Measurements from ENCODE around the gene STK32C. TPM values are rescaled to one million over a fixed set of nuclear protein-coding genes. Genes with fewer than 3 reads are reported as not detected.

Gene STK32C
- total and polyA plus RNA-seq, 10 of the 15 experiments (the other 5 are each of a cell fraction or from before 2014, with no cell fraction given) = 1.5 to 18.1 (median 6.4) TPM

GRCh38 chr10:132332433-132332754 is 24.6 kb upstream of the STK32C start (continued):
- TF ChIP-seq MYC (IDR thresholded peaks at IDR 0.05; ENCODE audit: insufficient read depth, insufficient read length, insufficient replicate concordance, low read length, severe bottlenecking) (no peak), NBN (IDR thresholded peaks at IDR 0.05) (0 out of 2 replicates have a peak, but pooled peaks have one; percentile 51), DPF2 (IDR thresholded peaks at IDR 0.05) (0 out of 2 replicates have a peak, but pooled peaks have one; percentile 22), ZZZ3 (IDR thresholded peaks at IDR 0.05; ENCODE audit: control insufficient read depth, insufficient read length, low read depth) (no peak), POLR2AphosphoS2 (IDR thresholded peaks at IDR 0.05; ENCODE audit: low read depth, low read length) (0 out of 2 replicates have a peak, but pooled peaks have one; percentile 7), CHD4 (IDR thresholded peaks at IDR 0.05) (no peak), IKZF1 (conservative IDR thresholded peaks at IDR 0.05) (no peak), NFYB (IDR thresholded peaks at IDR 0.05; ENCODE audit: insufficient read depth, low read depth, low read length) (no peak), WRNIP1 (IDR thresholded peaks at IDR 0.05; ENCODE audit: borderline replicate concordance, low read depth, low read length) (no peak), SUPT20H (IDR thresholded peaks at IDR 0.05; ENCODE audit: borderline replicate concordance, control insufficient read depth, low read depth, low read length) (no peak), RCOR1 (conservative IDR thresholded peaks at IDR 0.05; ENCODE audit: low read depth, low read length) (no peak), CHD2 (IDR thresholded peaks at IDR 0.05; ENCODE audit: borderline replicate concordance, low read depth, low read length) (no peak)

- DNase-seq (ENCODE audit: low read depth, low spot score) (peak; percentile 94), FAIRE-seq (no peak), ATAC-seq (peak; percentile 89)
- peak within 1 kb of the TSS; percentile 96 for H2AFZ ChIP-seq (ENCODE audit: control insufficient read depth, low read depth, low read length)
- H3K4me2 ChIP-seq (ENCODE audit: control insufficient read depth, insufficient read depth) = peak within 1 kb of the TSS; percentile 89
- peaks cover 31% of the 10 kb centered on the region for H3K79me2 ChIP-seq (ENCODE audit: control insufficient read depth, insufficient read depth, low read length)
- POLR2A ChIA-PET = no interaction called here
- peaks cover 12% of the 10 kb centered on the region for H3K4me1 ChIP-seq (ENCODE audit: control insufficient read depth, insufficient read depth, low read length)
- no peaks in the 10 kb centered on the region for H4K20me1 ChIP-seq (ENCODE audit: control insufficient read depth, insufficient read depth)
- no peaks in the 10 kb centered on the region for H3K27me3 ChIP-seq (replicated peaks in 1 of 2; ENCODE audit: control insufficient read depth in 2 of 2, insufficient read depth in 2 of 2, low read length in 1 of 2)
- H3K36me3 ChIP-seq (ENCODE audit: control insufficient read depth in 2 of 2, insufficient read depth in 2 of 2, low read length in 1 of 2) = no peaks in the 10 kb centered on the region
- peak within 1 kb of the TSS; percentile 100 for H3K4me3 ChIP-seq
- RAD21 ChIA-PET (ENCODE audit: unreplicated experiment) = no interaction called here
- WGBS (ENCODE audit: insufficient coverage, insufficient replicate concordance, low lambda C conversion rate, missing lambda C conversion rate) = 1% methylated on average over 49 of the region's 89 CpGs
- SMC1A ChIA-PET (ENCODE audit: uncharacterized antibody, unreplicated experiment) = interaction anchor here (0.7 kb wide), 1 partner anchor 262 kb away, joined by 3 read pairs; no protein-coding TSS in a partner anchor
- H3K27ac ChIP-seq (ENCODE audit: control insufficient read depth, insufficient read depth) = peak within 1 kb of the TSS; percentile 91
- in situ Hi-C loops (cut with MboI) = loop anchor here (10.0 kb wide), 1 partner anchor 427 kb away; the partner anchor contains the start of gene PPP2R2D
- intact Hi-C loops (cut with micrococcal nuclease; ENCODE audit: unreplicated experiment) = loop anchor here (5.0 kb wide), 1 partner anchor 430 kb away; the partner anchor contains the start of gene PPP2R2D
- H3K9me3 ChIP-seq (replicated peaks; ENCODE audit: control insufficient read depth, insufficient read depth, low read length) = no peaks in the 10 kb centered on the region; the same call in 2 of the 3 replicates
- no TSS peak for BruUV-seq (replicated peaks)
- H3K9ac ChIP-seq (ENCODE audit: control insufficient read depth, insufficient read depth, low read length) = peak within 1 kb of the TSS; percentile 88
- CTCF ChIA-PET = no interaction called here
- TF ChIP-seq EGR1 (IDR thresholded peaks at IDR 0.05; ENCODE audit: borderline replicate concordance in 1 of 2, low read depth in 2 of 2, low read length in 2 of 2) = peak; percentile 94 to 100
- peak; percentile 91 for TF ChIP-seq MXI1 (IDR thresholded peaks at IDR 0.05; ENCODE audit: low read depth, low read length)
- TF ChIP-seq PML (IDR thresholded peaks at IDR 0.05; ENCODE audit: low read length) = no peak
- peak; percentile 64 for TF ChIP-seq SP1 (IDR thresholded peaks at IDR 0.05; ENCODE audit: low read depth, low read length)
- TF ChIP-seq ZNF274 (IDR thresholded peaks at IDR 0.05; ENCODE audit: insufficient read depth, insufficient read length) = no peak
- 0 out of 2 replicates have a peak, but pooled peaks have one; percentile 15 for TF ChIP-seq PAX5 (IDR thresholded peaks at IDR 0.05; ENCODE audit: borderline replicate concordance, low read depth, low read length)
- TF ChIP-seq RAD21 (IDR thresholded peaks at IDR 0.05; ENCODE audit: insufficient read depth, low read depth, low read length) = no peak
- peak; percentile 96 for TF ChIP-seq NKRF (conservative IDR thresholded peaks at IDR 0.05)
Measured at GRCh38 chr10:132331601-132332432, 24.1 kb upstream of the STK32C start, which contains the start of gene LRRC27. Gene LRRC27, plus strand, starts transcription at chr10:132332193. Its CDS starts 1,332 bp downstream, at chr10:132333525.

Measured in GM12878 (cell line).